Measurements from ENCODE around the gene C1orf141.
"Not testable (repeated sequence)": the region's sequence is repeated elsewhere in the genome, so short reads cannot be mapped to it uniquely, and the experiment has no call there.

DNA sequence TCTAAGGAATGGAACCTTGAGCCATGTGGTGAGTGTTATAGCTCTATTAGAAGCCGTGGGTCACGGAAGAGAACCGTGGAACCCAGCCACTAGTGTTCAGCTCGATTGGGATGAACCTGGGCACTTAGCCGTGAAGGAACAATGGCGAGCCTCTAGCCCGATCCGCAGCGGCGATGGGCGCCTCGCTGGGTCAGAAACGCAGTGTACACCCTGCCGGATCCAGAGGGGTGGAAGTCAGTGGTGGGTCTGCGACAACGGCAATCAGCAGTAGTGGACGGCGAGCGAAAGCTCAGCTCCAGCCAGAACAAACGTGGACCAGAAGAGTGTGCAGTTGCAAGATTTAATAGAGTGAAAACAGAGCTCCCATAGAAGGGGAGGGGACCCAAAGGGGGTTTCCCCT is 13.2 kb upstream of the C1orf141 start:
- not testable (repeated sequence) for TF ChIP-seq EZH2 (IDR thresholded peaks at IDR 0.05; ENCODE audit: insufficient read depth, poor library complexity, severe bottlenecking); EZH2phosphoT487 (IDR thresholded peaks at IDR 0.05; ENCODE audit: insufficient read depth, low read depth)
